ENCODE data around the gene MYO1D. TPM values are rescaled to one million over a fixed set of nuclear protein-coding genes. Genes with fewer than 3 reads are reported as not detected.
"Not testable (repeated sequence)": the region's sequence is repeated elsewhere in the genome, so short reads cannot be mapped to it uniquely, and the experiment has no call there.

The MYO1D gene
- total RNA-seq: 10 to 100 TPM; 43.0 to 57.7 (median 53.8) TPM
- polyA plus RNA-seq: 10 to 100 TPM; 20.9 to 62.2 TPM
- long read RNA-seq, donor 1, partial matches to known transcripts: 16 of 44 reads
- long read RNA-seq, donor 1, other reads (novel, unspliced or antisense): 28 of 44 reads
- long read RNA-seq, donor 2, full-length matches to known transcripts: 5 of 5 reads
- long read RNA-seq, donor 2, partial matches to known transcripts: 0 of 5 reads
- long read RNA-seq, donor 2, other reads (novel, unspliced or antisense): 0 of 5 reads
- long read RNA-seq, donor 3, full-length matches to known transcripts: 16 of 54 reads
- long read RNA-seq, donor 3, partial matches to known transcripts: 34 of 54 reads
- long read RNA-seq, donor 3, other reads (novel, unspliced or antisense): 4 of 54 reads

- Histone ChIP-seq H3K27ac (peak within 1 kb of the TSS; percentile 95 to 96), H3K4me1 (ENCODE audit: insufficient read depth) (peaks cover 4% of the 10 kb centered on the region), H3K4me3 (peak within 1 kb of the TSS; percentile 88), H3K27me3 (no peaks in the 10 kb centered on the region), H3K9me3 (no peaks in the 10 kb centered on the region), H3K36me3 (no peaks in the 10 kb centered on the region)
- 1% methylated on average over 35 to 101 of the region's 101 CpGs for WGBS, 3 donors
- DNase-seq: peak; percentile 57 to 79 (median 74)
- intact Hi-C loops (cut with DNase I): loop anchor here (2.0 to 10.0 kb wide), 6 partner anchors 52 to 389 kb away; partner anchors contain the start of genes CDK5R1 (in 1 of the 4) and SPACA3 (in 1 of the 4)
- no peak for TF ChIP-seq EP300 (IDR thresholded peaks at IDR 0.05)
- peak; percentile 17 to 58 (median 52) for TF ChIP-seq CTCF (IDR thresholded peaks at IDR 0.05)
- TF ChIP-seq POLR2A (IDR thresholded peaks at IDR 0.05): peak; percentile 75
Measured at GRCh38 chr17:32876417-32877163, at the start of gene MYO1D. Gene MYO1D (minus strand): TSS chr17:32877124. CDS start chr17:32876872, 252 bp downstream.

DNA sequence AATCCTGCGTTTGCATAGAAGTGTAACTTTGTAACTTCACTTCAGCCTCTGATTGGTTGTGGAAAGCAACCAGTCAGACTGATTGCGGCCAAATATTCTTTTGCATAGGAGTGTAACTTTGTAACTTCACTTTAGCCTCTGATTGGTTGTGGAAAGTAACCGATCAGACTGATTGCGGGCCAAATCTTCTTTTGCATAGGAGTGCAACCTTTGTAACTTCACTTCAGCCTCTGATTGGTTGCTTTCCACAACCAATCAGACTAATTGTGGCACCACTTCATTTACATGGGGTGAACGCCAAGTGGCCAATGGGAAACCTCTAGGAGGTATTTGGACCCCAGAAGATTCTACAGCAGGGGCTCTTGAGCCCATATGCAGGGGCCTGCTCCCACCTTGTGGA is 49.3 kb upstream of the MYO1D start:
- no peak overlapping the region for H3K27ac ChIP-seq
- no peaks in the 10 kb centered on the region for H3K27me3 ChIP-seq
- WGBS, 3 donors: 90 to 93% (median 91%) methylated on average over 5 of the region's 5 CpGs
- no peak overlapping the region for H3K4me3 ChIP-seq
- H3K36me3 ChIP-seq: no peaks in the 10 kb centered on the region
- no peak for DNase-seq
- intact Hi-C loops (cut with DNase I): no loop called here
- peaks cover 7% of the 10 kb centered on the region for H3K4me1 ChIP-seq (ENCODE audit: insufficient read depth)
- no peaks in the 10 kb centered on the region for H3K9me3 ChIP-seq
- TF ChIP-seq EP300 (IDR thresholded peaks at IDR 0.05) (no peak), CTCF (IDR thresholded peaks at IDR 0.05) (no peak)

DNA sequence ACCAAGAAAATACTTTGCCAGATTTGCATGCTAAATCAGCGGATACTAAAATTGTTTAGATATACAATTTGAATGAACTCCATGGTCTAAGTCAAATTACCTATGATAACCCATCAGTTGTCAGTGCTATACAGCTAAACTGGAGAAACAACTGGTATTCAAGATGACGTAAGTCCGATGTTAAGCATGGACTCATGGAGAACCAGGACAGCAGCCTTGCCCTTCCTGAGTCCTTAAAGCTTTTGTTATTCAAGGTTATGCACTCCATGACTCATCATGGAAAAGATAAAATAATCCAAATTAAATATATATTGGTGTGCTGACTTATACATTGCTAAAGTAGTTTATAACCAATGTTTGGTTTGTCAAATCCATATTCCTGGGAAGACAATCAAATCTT is 47.0 kb upstream of the MYO1D start:
- H3K27ac ChIP-seq; H3K4me1 ChIP-seq (ENCODE audit: insufficient read depth); H3K9me3 ChIP-seq; DNase-seq; H3K27me3 ChIP-seq; intact Hi-C loops (cut with DNase I); H3K36me3 ChIP-seq; H3K4me3 ChIP-seq: not testable (repeated sequence)
- 84 to 87% (median 86%) methylated on average over 3 of the region's 3 CpGs for WGBS, 3 donors

DNA sequence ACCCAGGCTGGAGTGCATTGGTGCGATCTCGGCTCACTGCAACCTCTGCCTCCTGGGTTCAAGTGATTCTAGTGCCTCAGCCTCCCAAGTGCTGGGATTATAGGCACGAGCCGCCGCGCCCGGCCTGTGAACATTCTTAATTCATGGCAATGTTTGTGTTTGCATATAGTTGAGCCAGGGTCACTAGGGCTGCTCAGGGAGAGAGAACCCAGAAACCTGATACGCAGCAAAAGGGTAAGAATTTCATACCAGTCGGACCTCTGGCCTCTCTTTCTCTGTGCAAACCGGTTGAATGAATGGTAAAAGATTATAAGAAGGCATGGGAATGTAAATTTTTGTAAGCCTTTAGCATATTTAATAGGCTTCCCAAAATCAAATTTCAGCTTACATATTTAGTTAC is 44.1 kb upstream of the MYO1D start:
- intact Hi-C loops (cut with DNase I): no loop called here
- TF ChIP-seq EP300 (IDR thresholded peaks at IDR 0.05) (no peak), POLR2A (IDR thresholded peaks at IDR 0.05) (no peak), CTCF (IDR thresholded peaks at IDR 0.05) (no peak)
- Histone ChIP-seq H3K36me3 (no peaks in the 10 kb centered on the region), H3K4me3 (no peak overlapping the region), H3K9me3 (no peaks in the 10 kb centered on the region), H3K4me1 (ENCODE audit: insufficient read depth) (no peaks in the 10 kb centered on the region), H3K27ac (no peak overlapping the region), H3K27me3 (no peaks in the 10 kb centered on the region)
- no peak for DNase-seq
- WGBS, 3 donors: 94 to 97% (median 96%) methylated on average over 10 of the region's 10 CpGs

DNA sequence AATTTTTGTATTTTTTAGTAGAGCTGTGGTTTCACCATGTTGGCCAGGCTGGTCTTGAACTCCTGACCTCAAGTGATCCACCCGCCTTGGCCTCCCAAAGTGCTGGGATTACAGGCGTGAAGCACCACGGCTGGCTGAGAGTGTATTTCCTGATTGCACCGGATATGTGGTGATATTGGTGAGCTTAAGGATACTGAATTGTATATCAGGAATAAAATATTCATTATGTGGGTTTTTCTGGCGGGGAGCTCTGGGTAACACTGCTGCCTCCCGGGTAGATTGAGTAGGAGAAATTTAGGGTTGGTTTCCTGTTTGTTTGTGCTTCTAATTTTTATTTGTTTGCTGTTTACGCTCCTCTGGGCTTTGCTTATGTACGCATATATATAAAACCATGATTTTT is 43.4 kb upstream of the MYO1D start:
- Histone ChIP-seq H3K36me3 (no peaks in the 10 kb centered on the region), H3K4me1 (ENCODE audit: insufficient read depth) (no peaks in the 10 kb centered on the region), H3K4me3 (no peak overlapping the region), H3K9me3 (no peaks in the 10 kb centered on the region), H3K27me3 (no peaks in the 10 kb centered on the region), H3K27ac (no peak overlapping the region)
- no peak for DNase-seq
- WGBS, 3 donors: 78 to 87% (median 84%) methylated on average over 8 of the region's 8 CpGs
- intact Hi-C loops (cut with DNase I): no loop called here
- TF ChIP-seq POLR2A (IDR thresholded peaks at IDR 0.05): no peak

GRCh38 chr17:32919876-32920275 is 43.0 kb upstream of the MYO1D start:
- H3K27ac ChIP-seq; H3K36me3 ChIP-seq; H3K9me3 ChIP-seq; H3K4me1 ChIP-seq (ENCODE audit: insufficient read depth); DNase-seq; H3K4me3 ChIP-seq; intact Hi-C loops (cut with DNase I); H3K27me3 ChIP-seq: not testable (repeated sequence)
- WGBS, 3 donors: 57 to 69% (median 60%) methylated on average over 4 of the region's 4 CpGs
